Spleen (tissue), 11 donors: ENCODE results near the gene PI4K2A. TPM values are rescaled to one million over a fixed set of nuclear protein-coding genes. Genes with fewer than 3 reads are reported as not detected.

ENCODE experiments used
- DNase-seq: peaks from one replicate; pipeline ENCODE4 v3.0.0-alpha.2; 2020
- H3K27ac ChIP-seq, 8 donors: fragments of 200-600 bp; sonication (generic) in 7 of 8; 1 replicate in 4 of 8; 2 replicates in 4 of 8; pipeline versions ENCODE4 v1.5.0 to v1.8.0; 2016 to 2021; ENCODE audit warnings: inconsistent platforms in 4 of 8, mild to moderate bottlenecking in 4 of 8, moderate library complexity in 1 of 8
- H3K27me3 ChIP-seq, 7 donors: fragments of 200-600 bp; sonication (generic) in 6 of 7; replicated peaks in 1 of 7; 1 replicate in 4 of 7; 2 replicates in 3 of 7; pipeline versions ENCODE4 v1.5.0 to v1.8.0; 2016 to 2021; ENCODE audit warnings: inconsistent platforms in 3 of 7, mild to moderate bottlenecking in 1 of 7
- H3K36me3 ChIP-seq, 6 donors: fragments of 200-600 bp; sonication (generic) in 5 of 6; 1 replicate in 4 of 6; 2 replicates in 2 of 6; pipeline versions ENCODE4 v1.5.0 to v1.8.0; 2016 to 2021; ENCODE audit warnings: inconsistent platforms in 2 of 6
- H3K4me1 ChIP-seq, 6 donors: fragments of 200-600 bp; sonication (generic) in 5 of 6; 1 replicate in 3 of 6; 2 replicates in 3 of 6; pipeline versions ENCODE4 v1.5.0 to v1.8.0; 2016 to 2021; ENCODE audit warnings: inconsistent platforms in 3 of 6
- H3K4me3 ChIP-seq, 8 donors: fragments of 200-600 bp; sonication (generic) in 7 of 8; 1 replicate in 4 of 8; 2 replicates in 4 of 8; pipeline versions ENCODE4 v1.5.0 to v1.8.0; 2016 to 2021; ENCODE audit warnings: inconsistent platforms in 4 of 8, mild to moderate bottlenecking in 4 of 8, moderate library complexity in 2 of 8
- H3K9me3 ChIP-seq, 8 donors: fragments of 200-600 bp; sonication (generic) in 7 of 8; 1 replicate in 4 of 8; 2 replicates in 4 of 8; pipeline versions ENCODE4 v1.5.0 to v1.8.0; 2016 to 2021; ENCODE audit warnings: inconsistent platforms in 4 of 8
- POLR2A ChIP-seq, 3 donors: fragments of 450-650 bp; IDR thresholded peaks; one replicate each; pipeline ENCODE4 v1.5.1; 2017; ENCODE audit warnings: antibody characterized with exemption in 3 of 3, mild to moderate bottlenecking in 1 of 3
- POLR2AphosphoS5 ChIP-seq, 3 donors: sonication (generic); formaldehyde crosslinking; IDR thresholded peaks; one replicate each; pipeline ENCODE4 v1.5.1; 2017; ENCODE audit warnings: antibody characterized with exemption in 3 of 3
- WGBS, 5 donors: extraction: QIAGEN DNeasy Blood & Tissue Kit in 3 of 5; methylation state at CpG; one replicate each; pipeline versions ENCODE4 v1.1.5 to v1.1.7; 2013 to 2018; 5-methylcytosine and 5-hydroxymethylcytosine counted together
- intact Hi-C: fragments of 100-400 bp; cut with DNase I; formaldehyde crosslinking; loops from one replicate; pipeline ENCODE4 v1.15.0; 2023; ENCODE audit warnings: low total_unique reads
- polyA plus RNA-seq, 3 donors: library from polyadenylated mRNA; stranded (reverse); fragments of 200-250 nt; gene quantifications; one replicate each; pipeline ENCODE4 v1.2.1, GENCODE V29; 2013
- total RNA-seq, 7 donors: library from RNA; depleted of rRNA in 3 of 7; stranded (reverse); fragments of >200 nt in 3 of 7; fragmentation: NEBNext Ultra II Directional in 4 of 7; extraction: Animal tissue kit (Norgen Biotek cat#: 25700) in 4 of 7; gene quantifications; one replicate each; pipeline versions ENCODE4 v1.1.0 to v1.2.1, GENCODE V29; 2016 to 2021
- TF ChIP-seq, protein P1 (sequence below), 11 experiments: fragments of 200-600 bp in 7 of 11; fragments of 450-650 bp in 4 of 11; sonication (generic) in 4 of 11; IDR thresholded peaks in 8 of 11; conservative IDR thresholded peaks in 3 of 11; 1 replicate in 7 of 11; 2 replicates in 4 of 11; pipeline versions ENCODE4 v1.4.0 to v1.8.0; 2016 to 2021; ENCODE audit warnings: antibody characterized with exemption in 11 of 11, inconsistent platforms in 4 of 11, mild to moderate bottlenecking in 1 of 11
- donor health status: healthy with polysubstance abuse.
- donor health status: DM: no; HTN: no; CAD: no; lungs with moderate emphysema.
- donor health status: DM: no; HTN: no; CAD: no.
- donor health status: Bipolar disorder and iron deficiency.
- donor health status: healthy.
- donor health status: DM: no; HTN: no; CAD: no.
- donor health status: DM: yes; HTN: yes; CAD: no.

PI4K2A gene
- total and polyA plus RNA-seq, 10 donors, result 7.1 to 28.7 (median 22.5) TPM

DNA sequence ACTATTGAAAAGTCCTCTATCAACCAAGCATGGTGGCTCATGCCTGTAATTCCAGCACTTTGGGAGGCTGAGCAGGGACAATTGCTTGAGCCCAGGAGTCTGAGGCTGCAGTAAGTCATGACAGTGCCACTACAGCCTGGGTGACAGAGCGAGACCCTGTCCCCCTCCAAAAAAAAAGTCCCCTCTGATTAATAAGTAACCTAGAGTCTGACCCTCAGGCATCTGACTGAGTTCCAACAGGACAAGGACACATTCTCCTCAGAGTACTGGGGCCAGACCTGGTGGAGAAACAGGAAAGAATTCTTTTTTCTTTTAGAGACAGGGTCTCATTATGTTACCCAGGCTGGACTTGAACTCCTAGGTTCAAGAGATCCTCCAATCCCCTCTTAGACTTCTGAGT, 17.2 kb upstream of the PI4K2A start:
- Histone ChIP-seq H3K36me3 (no peaks in the 10 kb centered on the region), H3K9me3 (no peaks in the 10 kb centered on the region), H3K4me3 (no peak overlapping the region), H3K27me3 (no peaks in the 10 kb centered on the region), H3K4me1 (no peaks in the 10 kb centered on the region), H3K27ac (no peak overlapping the region)
- no peak for DNase-seq
- WGBS, 5 donors, result 80 to 93% (median 88%) methylated on average over 1 of the region's 1 CpG
- intact Hi-C loops, result no loop called here
- TF ChIP-seq POLR2AphosphoS5 (IDR thresholded peaks at IDR 0.05) (no peak), POLR2A (IDR thresholded peaks at IDR 0.05) (no peak)
- TF ChIP-seq, protein P1, sequence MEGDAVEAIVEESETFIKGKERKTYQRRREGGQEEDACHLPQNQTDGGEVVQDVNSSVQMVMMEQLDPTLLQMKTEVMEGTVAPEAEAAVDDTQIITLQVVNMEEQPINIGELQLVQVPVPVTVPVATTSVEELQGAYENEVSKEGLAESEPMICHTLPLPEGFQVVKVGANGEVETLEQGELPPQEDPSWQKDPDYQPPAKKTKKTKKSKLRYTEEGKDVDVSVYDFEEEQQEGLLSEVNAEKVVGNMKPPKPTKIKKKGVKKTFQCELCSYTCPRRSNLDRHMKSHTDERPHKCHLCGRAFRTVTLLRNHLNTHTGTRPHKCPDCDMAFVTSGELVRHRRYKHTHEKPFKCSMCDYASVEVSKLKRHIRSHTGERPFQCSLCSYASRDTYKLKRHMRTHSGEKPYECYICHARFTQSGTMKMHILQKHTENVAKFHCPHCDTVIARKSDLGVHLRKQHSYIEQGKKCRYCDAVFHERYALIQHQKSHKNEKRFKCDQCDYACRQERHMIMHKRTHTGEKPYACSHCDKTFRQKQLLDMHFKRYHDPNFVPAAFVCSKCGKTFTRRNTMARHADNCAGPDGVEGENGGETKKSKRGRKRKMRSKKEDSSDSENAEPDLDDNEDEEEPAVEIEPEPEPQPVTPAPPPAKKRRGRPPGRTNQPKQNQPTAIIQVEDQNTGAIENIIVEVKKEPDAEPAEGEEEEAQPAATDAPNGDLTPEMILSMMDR (IDR thresholded peaks at IDR 0.05 in 8 of 11, conservative IDR thresholded peaks at IDR 0.05 in 3 of 11), result no peak

DNA sequence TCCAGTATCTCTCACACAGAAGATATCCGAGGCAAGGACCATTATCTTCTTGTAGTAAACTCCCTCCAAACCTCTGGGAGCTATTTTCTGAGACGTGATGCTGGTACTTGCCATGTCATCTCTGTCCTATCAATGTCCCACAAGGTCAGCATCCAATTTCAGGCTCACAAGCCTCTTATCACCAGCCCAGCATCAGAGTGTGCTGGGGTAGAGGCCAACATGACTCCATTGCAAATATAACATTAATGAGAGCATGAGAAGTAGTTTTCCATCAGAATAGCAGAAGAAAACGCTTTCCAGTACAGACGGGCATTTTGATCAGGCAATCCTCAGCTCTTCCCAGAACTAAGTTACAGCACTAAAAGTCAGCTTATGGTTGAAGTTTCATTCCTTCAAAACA, 12.7 kb upstream of the PI4K2A start:
- peaks cover 0 to 11% (median 5%) of the 10 kb centered on the region in 6 donors for H3K4me1 ChIP-seq
- no peak for TF ChIP-seq POLR2A (IDR thresholded peaks at IDR 0.05)
- TF ChIP-seq POLR2AphosphoS5 (IDR thresholded peaks at IDR 0.05), result no peak
- TF ChIP-seq, protein P1 (IDR thresholded peaks at IDR 0.05 in 8 of 11, conservative IDR thresholded peaks at IDR 0.05 in 3 of 11), result no peak
- H3K27me3 ChIP-seq, result no peaks in the 10 kb centered on the region
- no peaks in the 10 kb centered on the region for H3K36me3 ChIP-seq
- no peak overlapping the region for H3K27ac ChIP-seq
- DNase-seq, result no peak
- no peaks in the 10 kb centered on the region for H3K9me3 ChIP-seq
- H3K4me3 ChIP-seq, result no peak overlapping the region
- intact Hi-C loops, result no loop called here
- 75 to 92% (median 85%) methylated on average over 4 of the region's 4 CpGs for WGBS, 5 donors

DNA sequence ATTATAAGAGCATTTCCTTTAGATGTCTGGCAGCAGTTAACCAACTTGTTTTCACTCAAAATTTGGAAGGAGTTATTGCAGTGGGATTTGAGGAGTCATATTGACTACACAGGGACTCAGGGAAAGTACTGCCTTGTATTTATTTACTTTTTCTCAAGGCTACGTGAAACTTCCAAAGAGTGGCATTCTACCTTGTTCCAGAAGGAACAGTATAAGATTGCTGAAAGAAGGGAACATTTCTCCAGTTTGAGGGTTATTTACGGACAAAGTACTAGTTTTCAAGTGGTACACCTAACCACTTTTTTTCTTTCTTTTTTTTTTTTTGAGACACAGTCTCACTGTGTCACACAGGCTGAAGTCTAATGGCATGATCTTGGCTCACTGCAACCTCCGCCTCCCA, 12.2 kb upstream of the PI4K2A start:
- WGBS, 5 donors, result 94 to 98% (median 95%) methylated on average over 3 of the region's 3 CpGs
- Histone ChIP-seq H3K4me1 (peaks cover 0 to 14% (median 8%) of the 10 kb centered on the region in 6 donors), H3K36me3 (no peaks in the 10 kb centered on the region), H3K9me3 (no peaks in the 10 kb centered on the region), H3K4me3 (no peak overlapping the region), H3K27me3 (no peaks in the 10 kb centered on the region), H3K27ac (no peak overlapping the region)
- no peak for DNase-seq
- no peak for TF ChIP-seq POLR2A (IDR thresholded peaks at IDR 0.05)
- TF ChIP-seq, protein P1 (IDR thresholded peaks at IDR 0.05 in 8 of 11, conservative IDR thresholded peaks at IDR 0.05 in 3 of 11), result no peak
- TF ChIP-seq POLR2AphosphoS5 (IDR thresholded peaks at IDR 0.05), result no peak
- intact Hi-C loops, result no loop called here

GRCh38 chr10:97629289-97629688, 11.2 kb upstream of the PI4K2A start:
- Histone ChIP-seq H3K27ac (no peak overlapping the region), H3K4me1 (peaks cover 0 to 23% (median 14%) of the 10 kb centered on the region in 6 donors), H3K27me3 (no peaks in the 10 kb centered on the region), H3K9me3 (no peaks in the 10 kb centered on the region), H3K36me3 (no peaks in the 10 kb centered on the region), H3K4me3 (no peak overlapping the region)
- intact Hi-C loops, result no loop called here
- no peak for DNase-seq
- TF ChIP-seq, protein P1 (IDR thresholded peaks at IDR 0.05 in 8 of 11, conservative IDR thresholded peaks at IDR 0.05 in 3 of 11), result no peak
- TF ChIP-seq POLR2A (IDR thresholded peaks at IDR 0.05) (no peak), POLR2AphosphoS5 (IDR thresholded peaks at IDR 0.05) (no peak)
- WGBS, 5 donors, result 86 to 95% (median 89%) methylated on average over 5 of the region's 5 CpGs
